Activated gamma-delta T cell treated with Interleukin-2 at 50 U/mL for 16 hours (primary cell): ENCODE data around the gene ALDH4A1.

Experiments
- DNase-seq: peaks from one replicate; pipeline ENCODE4 v3.0.0-alpha.2; 2020

Gene ALDH4A1

GRCh38 chr1:18939398-18940302, 37.3 kb upstream of the ALDH4A1 start:
- no peak for DNase-seq

- no peak for DNase-seq
These were observed 36.3 kb upstream of the ALDH4A1 start for GRCh38 chr1:18938707-18939070.

GRCh38 chr1:18938008-18938706, 35.8 kb upstream of the ALDH4A1 start:
- no peak for DNase-seq

GRCh38 chr1:18937539-18937938, 35.2 kb upstream of the ALDH4A1 start:
- DNase-seq = no peak

- DNase-seq = no peak
These were observed 34.6 kb upstream of the ALDH4A1 start for GRCh38 chr1:18936814-18937481.

DNA sequence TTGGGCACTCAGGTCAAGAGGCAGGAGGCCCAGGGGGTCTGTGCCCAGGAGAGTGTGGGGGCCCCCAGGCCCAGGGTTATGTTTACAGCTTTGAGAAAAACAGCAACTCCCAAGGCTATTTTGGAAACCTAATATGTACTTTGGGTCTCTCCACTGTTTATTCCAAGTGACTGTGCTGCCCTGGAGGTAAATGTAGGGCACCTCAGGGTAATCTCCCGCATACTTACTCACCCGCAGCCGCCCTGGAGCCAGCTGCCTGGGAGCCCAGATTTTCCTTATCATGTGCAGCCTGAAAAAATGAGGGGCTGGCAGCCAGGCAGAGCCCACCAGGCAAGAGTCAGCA, 34.1 kb upstream of the ALDH4A1 start:
- DNase-seq = no peak

- no peak for DNase-seq
These were observed 32.0 kb upstream of the ALDH4A1 start for GRCh38 chr1:18934205-18935000.

DNA sequence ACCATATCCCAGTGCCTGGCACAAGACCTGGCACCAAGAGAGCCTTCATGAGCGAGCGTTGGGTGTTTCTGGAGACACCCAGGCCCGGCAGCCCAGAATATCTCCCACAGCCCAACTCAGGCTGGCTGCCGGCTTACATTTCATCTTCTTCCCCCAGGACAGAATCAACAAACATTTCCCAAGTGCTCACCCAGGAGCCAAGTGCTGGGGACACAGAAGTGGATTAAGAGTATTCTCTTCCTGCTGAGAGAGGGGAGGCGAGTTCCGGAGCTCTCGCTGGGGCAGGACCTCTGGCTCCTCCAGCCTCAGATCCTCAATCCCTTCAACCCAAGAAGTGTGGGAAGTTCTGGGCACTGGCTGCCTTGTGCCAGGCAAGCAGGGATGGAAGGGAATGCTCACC, 30.5 kb upstream of the ALDH4A1 start:
- DNase-seq = no peak

DNA sequence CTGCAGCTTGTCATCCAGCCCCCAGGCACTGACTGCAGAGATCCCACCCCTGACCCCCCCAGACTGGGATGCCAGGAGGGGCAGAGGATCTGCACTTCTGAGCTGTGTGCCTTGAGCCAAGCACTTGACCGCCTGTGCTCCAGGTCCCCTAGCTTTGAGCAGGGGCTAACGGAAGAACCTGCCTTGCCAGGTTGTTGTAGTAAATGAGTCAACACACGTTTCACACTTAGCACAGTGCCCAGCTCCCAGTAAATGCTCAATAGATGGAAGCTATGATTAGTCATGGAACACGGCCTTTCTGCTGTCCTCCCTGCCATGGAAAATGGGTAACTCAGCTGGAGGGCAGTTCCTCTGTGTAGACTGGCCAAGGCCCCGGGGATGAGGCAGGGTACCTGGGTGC, 30.0 kb upstream of the ALDH4A1 start:
- no peak for DNase-seq

GRCh38 chr1:18931730-18932129, 29.4 kb upstream of the ALDH4A1 start:
- DNase-seq = no peak

DNA sequence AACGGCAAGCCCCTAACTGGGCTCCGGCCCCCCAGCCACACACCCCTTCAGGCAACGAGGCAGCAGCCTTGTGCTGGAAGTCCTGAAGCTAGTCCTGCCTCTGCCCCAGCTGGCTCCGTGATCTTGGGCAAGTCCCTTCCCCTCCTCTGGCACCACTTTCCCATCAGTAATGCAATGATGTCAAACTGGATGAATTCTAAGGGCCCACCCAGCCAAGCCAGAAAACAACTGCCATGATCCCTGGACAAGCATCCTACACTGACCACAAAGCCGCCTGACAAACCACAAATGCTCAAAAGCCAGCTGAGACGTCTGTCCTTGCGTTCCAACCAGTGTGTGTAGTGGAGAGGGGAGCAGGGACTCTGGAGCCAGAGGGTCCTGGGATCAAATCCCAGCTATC, 27.3 kb upstream of the ALDH4A1 start:
- DNase-seq = no peak

DNA sequence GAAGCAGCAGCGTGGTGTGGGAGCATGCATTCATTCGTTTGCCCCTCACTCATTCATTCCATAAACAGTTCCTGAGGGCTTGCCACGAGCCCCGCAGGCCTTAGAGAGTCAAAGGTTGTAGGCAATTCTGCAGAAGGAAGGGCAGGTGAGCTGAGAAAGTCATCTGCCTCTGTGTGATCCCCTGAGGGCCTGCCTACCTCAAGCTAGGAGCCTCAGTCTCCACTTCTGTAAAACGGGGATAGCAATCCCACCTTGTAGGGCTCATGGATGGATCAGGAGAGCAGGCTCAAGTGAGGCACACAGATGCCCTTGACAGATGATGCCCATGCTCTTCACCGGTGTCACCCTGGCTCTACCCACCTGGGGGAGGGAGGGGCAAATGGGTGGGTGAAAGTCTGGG, 26.6 kb upstream of the ALDH4A1 start:
- no peak for DNase-seq

- no peak for DNase-seq
These were observed 26.1 kb upstream of the ALDH4A1 start for GRCh38 chr1:18928406-18928805.

DNA sequence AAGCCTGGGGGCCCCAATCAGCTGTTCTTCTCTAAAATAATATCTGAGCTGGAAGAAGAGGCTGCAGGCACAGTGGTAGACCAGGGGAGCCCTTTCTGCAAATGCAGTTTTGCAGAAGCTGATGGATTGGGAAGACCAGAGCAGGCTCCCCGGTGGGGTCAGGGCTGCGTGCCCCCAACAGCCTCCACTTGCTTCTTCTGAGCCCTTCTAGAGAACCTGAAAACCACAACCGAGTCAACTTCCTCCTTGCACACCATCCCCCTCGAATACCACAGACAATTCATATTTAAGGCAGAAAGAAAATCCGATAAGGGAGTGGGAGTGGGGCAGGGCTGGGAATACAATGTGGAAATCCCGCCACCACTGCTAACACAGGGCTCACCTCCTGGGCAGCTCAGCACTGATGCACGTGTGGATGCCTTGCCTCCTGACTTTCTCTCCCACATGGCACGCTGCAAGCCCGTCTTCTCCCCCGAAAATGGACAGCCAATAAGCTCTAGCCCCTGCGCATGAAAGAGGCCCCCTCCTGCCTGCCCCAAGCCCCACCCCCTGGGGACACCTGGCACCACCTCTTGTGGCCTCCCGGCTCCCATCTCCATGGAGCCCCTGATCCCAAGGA, 25.4 kb upstream of the ALDH4A1 start:
- peak; percentile 49 for DNase-seq

GRCh38 chr1:18927082-18927653, 24.8 kb upstream of the ALDH4A1 start:
- peak; percentile 27 for DNase-seq

- DNase-seq = peak; percentile 86
These were observed 24.1 kb upstream of the ALDH4A1 start for GRCh38 chr1:18926315-18927081.

GRCh38 chr1:18925279-18925678, 22.9 kb upstream of the ALDH4A1 start:
- DNase-seq = no peak

DNA sequence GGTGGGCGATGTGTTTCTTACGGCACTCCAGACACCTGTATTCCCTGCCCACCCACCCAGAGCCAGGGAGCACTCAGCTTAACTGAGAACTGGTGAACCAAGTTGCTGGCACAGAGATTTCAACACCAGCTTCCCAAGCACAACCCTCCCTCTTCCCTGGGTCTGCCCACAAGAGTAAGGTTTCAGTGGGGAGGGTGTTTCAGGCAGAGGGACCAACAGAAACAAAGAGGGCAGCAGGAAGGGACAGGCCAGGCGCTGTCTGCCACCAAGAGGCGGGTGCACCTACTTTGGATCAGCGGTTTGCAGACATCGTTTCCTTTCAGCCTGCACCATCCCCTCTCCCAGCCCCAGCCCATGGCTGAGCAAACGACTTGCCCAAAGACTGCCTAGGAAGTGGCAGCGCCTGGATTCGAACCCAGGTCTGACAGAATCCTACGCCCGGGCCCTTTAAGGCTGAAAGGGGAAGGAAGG, 21.9 kb upstream of the ALDH4A1 start:
- no peak for DNase-seq

- peak; percentile 19 for DNase-seq
These were observed 21.4 kb upstream of the ALDH4A1 start for GRCh38 chr1:18923756-18924211.

DNA sequence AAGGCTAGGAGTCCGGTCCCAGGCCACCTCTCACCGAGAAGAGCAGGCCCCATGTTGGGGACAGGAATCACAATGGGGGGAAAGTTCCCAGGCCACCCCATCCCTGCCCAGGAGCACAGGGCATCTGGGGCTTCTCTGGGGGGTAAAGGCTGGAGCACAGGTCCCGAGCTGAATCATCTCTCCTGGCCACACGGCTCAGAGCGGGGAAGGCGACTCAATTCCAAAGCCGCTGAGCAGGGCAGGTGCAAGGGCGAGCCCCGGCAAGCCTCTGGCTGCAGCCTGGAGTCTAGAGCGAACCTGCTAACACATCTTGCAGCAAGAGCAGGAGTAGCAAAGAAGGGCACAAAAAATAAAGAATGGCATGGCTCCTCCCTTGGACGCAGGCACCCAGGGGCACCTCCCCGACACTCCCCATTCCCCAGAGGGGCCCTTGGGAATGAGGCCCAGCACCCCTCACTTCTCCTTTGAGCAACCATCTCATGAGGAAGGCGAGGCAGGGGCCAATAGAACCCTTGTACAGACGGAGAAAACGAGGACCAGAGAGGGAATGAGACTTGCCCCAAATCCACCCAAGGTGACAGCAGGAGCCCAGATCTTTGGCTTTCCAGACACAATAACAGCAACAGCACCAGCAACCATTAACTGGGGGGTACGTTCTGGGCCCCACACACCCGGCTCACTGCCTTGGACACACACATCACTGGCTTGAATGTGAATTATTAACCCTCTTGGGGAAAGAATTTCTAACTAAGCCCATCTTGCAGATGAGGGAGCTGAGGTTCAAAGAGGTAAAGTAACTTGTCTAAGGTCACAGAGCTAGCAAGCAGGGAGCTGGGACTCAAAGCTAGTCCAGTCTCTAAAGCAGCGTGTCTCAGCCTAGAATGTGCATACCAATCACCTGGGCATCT, 20.7 kb upstream of the ALDH4A1 start:
- no peak for DNase-seq
